Uterus (tissue), 2 donors: Measurements from ENCODE around the gene ITGB4.

ENCODE experiments used
- CTCF ChIP-seq, 4 experiments: fragments of 200-600 bp in 2 of 4; fragments of 450-650 bp in 2 of 4; sonication (generic) in 2 of 4; IDR thresholded peaks; one replicate each; pipeline ENCODE4 v1.5.1; 2016 to 2019; ENCODE audit warnings: antibody characterized with exemption in 4 of 4, mild to moderate bottlenecking in 2 of 4, moderate library complexity in 1 of 4
- POLR2A ChIP-seq, 2 donors: fragments of 450-650 bp; IDR thresholded peaks; one replicate each; pipeline ENCODE4 v1.6.1; 2016; ENCODE audit warnings: antibody characterized with exemption in 2 of 2, mild to moderate bottlenecking in 1 of 2, moderate library complexity in 1 of 2

GRCh38 chr17:75722542-75723095 is 1.4 kb downstream of the ITGB4 start:
- TF ChIP-seq CTCF (IDR thresholded peaks at IDR 0.05) (no peak), POLR2A (IDR thresholded peaks at IDR 0.05) (no peak)
